CD4-positive, alpha-beta T cell treated with Interleukin-21 for 1 hour (primary cell): Measurements from ENCODE around the gene MYO9A.

ENCODE experiments used
- DNase-seq: peaks from one replicate; pipeline ENCODE4 v3.0.0-alpha.2; 2020

Gene MYO9A, protein sequence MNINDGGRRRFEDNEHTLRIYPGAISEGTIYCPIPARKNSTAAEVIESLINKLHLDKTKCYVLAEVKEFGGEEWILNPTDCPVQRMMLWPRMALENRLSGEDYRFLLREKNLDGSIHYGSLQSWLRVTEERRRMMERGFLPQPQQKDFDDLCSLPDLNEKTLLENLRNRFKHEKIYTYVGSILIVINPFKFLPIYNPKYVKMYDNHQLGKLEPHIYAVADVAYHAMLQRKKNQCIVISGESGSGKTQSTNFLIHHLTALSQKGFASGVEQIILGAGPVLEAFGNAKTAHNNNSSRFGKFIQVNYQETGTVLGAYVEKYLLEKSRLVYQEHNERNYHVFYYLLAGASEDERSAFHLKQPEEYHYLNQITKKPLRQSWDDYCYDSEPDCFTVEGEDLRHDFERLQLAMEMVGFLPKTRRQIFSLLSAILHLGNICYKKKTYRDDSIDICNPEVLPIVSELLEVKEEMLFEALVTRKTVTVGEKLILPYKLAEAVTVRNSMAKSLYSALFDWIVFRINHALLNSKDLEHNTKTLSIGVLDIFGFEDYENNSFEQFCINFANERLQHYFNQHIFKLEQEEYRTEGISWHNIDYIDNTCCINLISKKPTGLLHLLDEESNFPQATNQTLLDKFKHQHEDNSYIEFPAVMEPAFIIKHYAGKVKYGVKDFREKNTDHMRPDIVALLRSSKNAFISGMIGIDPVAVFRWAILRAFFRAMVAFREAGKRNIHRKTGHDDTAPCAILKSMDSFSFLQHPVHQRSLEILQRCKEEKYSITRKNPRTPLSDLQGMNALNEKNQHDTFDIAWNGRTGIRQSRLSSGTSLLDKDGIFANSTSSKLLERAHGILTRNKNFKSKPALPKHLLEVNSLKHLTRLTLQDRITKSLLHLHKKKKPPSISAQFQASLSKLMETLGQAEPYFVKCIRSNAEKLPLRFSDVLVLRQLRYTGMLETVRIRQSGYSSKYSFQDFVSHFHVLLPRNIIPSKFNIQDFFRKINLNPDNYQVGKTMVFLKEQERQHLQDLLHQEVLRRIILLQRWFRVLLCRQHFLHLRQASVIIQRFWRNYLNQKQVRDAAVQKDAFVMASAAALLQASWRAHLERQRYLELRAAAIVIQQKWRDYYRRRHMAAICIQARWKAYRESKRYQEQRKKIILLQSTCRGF (N-terminal part only)

DNA sequence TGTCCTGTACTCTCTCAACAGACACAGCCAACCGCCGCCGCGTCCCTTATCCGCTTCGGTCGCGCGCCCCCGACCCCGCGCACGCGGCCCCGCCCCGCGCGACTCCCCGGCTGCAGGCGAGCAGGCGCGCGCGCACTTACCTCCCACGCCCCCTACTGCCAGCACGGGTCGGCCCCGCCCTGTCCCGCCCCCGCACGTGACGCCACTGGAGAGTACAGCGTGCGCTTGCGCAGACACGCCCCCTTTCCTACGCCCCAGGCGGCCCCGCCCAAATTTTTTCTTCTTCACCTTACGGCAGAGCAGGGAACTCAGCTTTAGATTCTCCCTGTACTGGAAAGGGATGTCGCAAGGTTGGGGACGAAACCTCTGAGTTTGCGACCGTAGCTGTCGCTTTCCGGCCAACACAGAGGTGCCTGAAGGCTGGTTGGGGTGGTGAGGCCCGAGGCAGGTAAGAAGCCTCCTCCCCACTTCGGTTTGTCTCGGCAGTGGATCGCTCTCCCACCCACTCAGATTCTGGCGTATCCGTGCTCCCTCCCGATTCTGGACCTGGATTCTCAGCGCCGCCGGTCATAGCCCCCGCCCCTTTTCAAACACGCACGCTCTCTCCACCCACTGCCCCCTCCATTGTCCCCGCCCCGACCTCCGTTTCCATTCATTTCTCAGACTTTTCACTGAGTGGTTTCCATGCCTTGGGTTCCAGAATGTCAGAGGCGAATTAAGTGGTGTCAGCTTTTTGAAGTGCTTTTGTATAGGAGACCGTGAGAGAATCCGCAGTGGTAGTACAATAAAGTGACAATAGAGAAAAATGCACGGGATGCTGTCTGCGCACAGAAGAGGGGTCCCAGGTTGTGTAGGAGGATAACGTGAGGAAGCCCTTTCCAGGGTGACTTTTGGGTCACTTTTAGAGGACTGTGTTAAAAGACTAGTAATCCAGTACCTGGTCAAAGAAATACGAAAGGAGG lies at the start of gene MYO9A, which contains the start of gene SENP8:
Gene MYO9A (minus strand): TSS at position 134 of the 962 bp plus-strand sequence. CDS start 71,587 bp downstream, outside the sequence.
Gene SENP8 (plus strand): TSS at position 387 of the 962 bp plus-strand sequence. CDS start 21,221 bp downstream, outside the sequence.
- peak; percentile 98 for DNase-seq

DNA sequence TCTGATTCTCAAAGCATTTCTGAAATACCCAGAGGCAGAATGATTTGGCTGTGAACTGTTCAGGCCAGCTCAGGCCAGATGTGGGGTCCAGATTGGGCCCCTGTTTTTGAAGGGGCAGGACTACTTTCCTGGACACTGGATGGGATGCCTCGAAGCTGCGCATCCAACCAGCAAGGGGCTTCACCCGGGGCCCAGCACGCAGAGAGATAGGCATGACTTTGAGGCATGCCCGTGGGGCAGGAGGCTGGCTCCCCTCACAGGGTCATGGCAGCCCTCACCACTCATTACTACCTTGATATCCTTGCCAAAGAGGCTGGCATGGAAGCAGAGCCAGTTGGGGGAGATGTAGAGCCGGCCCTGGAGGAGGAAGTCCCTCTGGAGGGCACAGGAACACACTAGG lies 49.5 kb upstream of the MYO9A start:
- no peak for DNase-seq

DNA sequence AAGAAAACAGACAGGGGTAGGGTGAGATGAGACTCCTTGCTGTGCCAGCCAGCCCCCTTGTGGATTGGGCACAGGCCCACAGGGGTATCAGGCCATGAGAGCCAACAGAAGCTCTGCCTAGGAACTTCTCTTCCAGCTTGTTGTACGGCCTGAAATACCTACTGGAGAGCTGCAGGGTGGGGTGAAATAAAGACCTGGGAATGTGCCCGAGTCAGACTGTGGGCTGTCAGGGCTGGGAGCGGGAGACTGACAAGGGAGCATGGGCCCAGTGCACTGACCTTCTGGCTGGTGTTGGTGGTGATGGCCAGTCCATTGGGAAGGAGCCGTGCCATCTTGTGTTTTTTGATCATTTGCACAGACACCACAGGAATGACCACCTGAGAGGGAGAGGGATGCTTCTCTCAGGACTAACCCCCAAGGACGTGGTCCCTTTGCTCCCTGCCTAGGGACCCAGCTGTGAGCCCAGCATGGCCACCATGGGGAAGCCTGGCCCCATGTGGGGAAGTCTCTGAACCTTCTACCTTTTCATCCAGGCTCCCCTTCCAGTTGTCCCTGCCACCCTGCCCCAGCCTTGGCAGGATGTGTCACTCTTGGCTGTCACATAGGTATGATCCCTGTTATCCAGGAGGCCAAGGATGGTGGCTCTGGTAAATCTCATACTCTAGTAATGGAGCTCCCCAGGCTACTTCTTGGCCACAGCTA lies 48.9 kb upstream of the MYO9A start:
- no peak for DNase-seq

DNA sequence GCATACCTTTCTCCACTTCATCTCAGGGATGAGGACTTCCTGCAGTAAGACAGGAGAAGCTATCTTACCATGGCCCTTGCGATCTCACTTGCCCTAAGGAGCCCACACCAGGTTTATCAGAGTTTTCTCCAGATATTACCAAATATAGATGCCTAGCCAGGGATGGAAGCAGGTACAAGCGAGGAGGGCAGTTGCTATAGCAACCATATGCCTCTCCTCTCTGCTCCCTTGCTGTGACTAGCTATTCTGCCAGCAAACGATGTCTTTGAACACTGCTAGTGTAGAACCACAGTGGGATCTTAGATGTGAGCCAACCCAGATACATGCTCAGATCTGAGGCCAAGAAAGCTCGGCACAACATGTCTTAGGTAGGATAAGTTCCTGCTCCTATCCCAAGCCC lies 45.8 kb upstream of the MYO9A start:
- DNase-seq: no peak

DNA sequence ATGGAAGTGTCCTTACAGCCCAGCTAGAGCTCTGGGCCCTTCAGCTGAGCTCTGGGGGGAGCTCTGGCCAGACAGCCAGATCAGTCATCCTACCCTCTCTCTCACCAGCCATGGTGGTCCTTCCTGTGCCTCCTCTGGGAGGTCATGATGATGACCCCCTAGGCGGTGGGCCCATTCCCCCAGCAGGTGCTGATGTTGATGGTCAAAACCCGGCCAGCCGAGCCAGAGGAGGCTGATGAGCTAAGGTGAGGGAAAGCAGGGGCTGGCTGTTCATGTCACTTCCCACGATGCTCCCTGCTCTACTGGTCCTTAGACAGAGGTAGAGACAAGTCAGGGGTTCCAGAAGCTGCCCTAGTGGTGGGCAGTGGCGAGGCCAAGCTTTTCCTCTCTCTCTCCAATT lies 44.6 kb upstream of the MYO9A start:
- DNase-seq: no peak

DNA sequence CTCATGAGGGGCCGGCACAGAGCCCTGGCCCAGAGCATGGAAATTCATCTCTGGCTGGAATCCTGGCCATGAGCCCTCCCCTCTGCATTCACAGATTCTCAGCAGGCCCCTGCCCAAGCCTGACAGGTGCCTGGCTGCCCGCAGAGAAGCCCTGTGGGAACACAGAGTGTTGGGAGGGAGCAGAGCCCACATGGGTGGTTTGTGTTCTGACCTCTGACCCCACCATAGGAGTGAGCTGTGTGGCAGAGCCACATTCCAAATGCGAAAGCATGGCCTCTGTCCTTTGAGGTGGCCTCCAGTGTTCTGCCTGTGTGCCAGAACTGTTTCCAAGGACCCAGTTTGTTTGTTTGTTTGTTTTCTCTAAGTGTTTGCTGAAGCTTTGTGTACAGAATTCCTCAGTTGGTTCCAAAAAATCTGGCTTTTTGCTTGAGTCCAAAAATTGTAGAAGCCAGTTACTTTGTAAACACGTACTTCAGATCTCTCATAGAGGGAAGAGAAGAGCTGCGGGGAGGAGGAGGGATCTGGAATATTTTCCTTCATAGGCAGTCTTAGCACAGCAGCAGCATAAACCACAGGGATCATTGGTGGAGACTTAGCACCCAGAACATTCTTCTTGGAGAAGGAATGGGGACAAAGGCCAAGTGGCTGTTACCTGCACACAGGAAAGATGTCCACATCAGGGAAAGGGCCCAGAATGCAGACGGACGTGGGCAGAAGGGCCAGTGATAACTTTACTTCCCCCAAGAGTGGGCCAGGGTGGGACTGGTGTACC lies 43.6 kb upstream of the MYO9A start:
- DNase-seq: no peak

DNA sequence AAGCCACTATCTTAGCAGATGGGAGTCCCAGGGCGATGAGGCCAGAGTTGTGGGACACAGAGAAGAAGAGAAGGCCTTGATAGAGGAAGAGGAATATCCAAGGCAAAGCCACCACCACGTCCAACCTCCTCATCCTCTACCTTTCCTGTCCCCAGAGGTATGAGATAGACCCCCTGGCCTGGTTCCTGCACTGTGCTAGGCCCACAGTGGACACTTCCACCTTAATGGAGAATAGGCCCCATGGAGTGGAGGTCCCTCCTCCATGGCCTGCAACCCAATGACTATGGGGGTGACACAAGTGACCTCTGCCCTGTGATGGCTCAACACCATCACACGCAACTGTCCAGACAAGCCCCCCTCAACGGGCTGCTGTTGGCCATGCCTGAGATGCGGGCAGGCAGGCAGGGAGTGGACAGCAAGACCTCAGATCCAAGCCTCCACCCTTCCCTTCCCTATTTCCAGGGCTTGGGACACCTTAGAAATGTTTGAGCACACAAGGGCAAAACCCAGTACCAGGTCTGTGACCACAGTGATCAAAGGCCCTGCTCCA lies 42.8 kb upstream of the MYO9A start:
- no peak for DNase-seq

DNA sequence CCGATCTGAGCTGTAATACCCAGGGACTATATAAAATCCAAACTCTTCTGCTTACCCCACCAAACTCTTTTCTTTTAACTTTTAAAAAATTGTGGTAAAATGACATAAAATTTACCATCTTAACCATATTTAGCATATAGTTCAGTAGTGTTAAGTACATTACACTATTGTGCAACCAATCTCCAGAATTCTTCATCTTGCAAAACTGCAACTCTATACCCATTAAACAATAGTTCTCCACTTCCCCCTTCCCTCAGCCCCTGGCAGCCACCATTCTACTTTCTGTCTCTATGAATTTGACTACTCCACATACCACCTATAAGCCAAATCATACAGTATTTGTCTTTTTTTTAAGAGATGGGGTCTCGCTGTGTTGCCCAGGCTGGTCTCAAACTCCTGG lies 39.0 kb upstream of the MYO9A start:
- DNase-seq: no peak

DNA sequence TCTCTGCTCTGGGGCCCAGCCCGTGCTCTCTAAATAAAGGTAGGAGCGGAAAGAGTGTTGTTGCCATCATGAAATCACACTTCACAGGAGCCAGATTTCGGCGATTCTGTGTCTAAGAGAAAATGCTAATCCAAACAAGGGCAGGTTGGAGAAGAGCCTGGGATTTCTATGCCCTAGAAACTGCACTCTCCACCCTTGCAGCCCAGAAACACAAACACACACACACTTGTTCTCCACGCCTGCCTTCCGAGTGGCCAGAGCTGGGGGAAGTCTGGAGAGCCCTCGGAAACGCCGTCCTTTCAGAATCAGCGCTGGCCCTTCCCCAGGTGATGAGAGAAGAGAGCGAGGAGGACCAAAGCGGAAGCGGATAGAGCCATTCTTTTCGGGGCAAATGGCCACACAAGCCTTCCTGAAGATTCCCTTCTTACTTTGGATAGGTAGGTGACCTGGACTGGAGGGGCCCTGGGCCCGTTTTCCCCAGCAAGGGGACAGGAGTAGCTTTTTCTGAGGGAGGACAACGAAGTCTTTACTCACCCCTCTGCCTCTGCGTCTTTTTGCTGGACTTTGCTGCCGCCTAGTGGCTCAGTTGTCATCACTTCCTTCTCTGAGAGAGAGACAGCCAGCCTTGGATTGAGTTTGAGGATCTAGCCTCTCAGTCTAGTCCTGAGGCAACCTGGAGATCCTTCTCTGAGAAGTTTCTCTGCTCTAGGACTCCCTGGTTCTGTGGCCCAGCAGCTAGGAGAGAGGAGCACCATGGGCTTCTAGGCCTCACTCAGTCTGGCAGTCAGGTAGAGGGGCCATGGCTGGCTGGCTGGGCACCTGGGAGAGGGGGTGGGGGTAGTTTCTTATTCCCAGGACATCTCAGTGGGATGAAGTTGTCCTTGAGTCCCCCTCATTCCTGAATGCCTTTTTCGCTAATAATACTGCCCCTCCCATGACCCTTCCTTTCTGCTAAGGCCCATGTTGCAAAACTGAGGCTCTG lies 38.0 kb upstream of the MYO9A start:
- DNase-seq: peak; percentile 79

DNA sequence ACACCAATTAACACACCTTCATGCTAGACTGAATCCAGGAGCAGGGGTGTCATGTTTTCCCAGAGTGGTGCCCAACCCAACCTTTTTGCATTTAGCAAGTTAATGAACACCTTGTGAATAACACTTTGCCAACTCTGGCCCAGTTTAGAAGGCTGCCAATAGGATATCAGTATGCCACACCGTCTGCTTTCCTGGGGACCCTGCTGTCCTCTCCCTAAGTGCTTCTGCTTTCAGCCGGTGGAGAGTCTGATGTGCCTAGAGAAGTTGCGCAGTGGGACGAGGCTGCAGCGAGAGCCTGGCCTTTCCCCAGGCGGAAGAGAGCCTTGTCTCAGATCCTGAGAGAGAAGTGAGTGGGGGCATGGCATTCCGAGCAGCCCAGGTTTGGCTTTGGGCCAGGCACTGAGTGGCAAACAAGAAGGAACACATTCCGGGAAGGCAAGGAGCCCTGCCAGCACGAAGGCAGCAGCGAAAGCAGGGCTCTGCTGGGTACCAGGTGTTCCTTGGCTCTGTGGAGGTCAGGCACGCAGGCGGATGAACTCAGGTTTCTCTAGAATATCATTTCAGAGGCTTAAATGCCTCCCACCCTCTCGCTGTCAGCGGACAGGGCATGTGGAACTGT lies 37.2 kb upstream of the MYO9A start:
- DNase-seq: no peak

DNA sequence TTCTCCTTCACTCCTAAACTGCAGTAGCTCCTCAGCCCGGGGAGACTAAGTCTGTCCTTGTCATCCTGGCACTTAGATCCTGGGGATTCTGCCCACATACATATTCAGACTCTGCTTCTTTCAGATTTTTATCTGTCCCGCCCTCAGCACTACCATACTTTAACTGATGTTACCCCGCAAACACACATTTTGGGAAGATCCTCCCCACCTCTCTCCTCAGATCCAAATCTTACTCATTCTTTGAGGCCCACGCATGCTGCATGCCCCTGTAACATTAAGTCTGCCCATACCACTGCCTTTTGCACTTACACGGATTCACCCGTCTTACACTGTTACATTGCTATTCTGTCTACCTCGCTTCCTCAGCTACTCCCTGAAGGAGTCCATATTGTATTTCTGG lies 36.4 kb upstream of the MYO9A start:
- no peak for DNase-seq

DNA sequence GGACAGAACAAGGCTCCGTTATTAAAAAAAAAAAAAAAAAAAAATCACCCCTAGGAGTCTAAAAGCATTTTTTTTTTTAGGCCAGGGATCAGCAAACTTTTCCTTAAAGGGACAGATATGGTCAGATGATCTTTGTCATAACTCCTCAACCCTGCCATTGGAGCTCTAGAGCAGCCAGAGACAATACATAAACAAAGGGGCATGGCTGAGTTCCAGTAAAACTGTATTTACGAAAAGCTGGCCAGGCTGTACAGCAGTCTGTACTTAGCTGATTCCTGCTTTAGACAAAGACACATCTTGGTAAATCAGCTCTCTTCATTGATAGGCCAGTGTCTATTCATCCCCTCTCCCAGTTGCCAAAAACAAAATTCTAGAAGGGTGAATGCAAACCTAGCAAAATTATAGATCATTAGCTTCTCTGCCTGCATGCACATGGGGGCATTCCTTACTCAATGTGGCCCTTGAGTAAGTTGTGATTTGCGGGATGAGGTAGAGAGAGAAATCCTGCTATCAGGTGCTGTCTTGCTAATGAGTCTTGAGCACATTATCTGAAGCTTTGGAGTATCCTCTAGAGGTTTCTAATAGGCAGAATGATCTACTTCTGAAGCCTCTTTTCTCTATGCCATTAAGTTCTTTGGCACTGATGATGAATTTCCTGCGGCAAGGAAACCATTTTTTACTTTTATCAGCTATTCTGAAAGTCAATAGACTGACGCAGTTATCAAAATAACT lies 35.5 kb upstream of the MYO9A start:
- no peak for DNase-seq

DNA sequence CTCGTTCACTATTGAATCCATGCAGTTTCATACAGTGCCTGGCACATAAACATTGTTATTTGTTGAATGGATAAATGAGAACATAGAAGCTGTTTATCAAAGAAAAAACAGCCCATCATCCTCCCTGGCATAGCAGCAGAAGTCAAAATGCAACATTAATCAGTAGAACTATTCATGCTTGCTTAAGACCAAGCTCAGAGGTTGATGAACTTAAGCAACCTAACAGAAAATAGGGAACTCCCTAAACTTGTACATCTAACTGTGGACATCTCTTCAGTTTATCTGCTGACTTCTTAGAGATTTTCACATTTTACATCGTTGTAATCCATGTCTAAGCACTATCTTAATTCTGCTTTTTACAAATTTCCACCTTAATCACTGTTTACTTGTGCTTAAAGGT lies 29.5 kb upstream of the MYO9A start:
- DNase-seq: no peak

DNA sequence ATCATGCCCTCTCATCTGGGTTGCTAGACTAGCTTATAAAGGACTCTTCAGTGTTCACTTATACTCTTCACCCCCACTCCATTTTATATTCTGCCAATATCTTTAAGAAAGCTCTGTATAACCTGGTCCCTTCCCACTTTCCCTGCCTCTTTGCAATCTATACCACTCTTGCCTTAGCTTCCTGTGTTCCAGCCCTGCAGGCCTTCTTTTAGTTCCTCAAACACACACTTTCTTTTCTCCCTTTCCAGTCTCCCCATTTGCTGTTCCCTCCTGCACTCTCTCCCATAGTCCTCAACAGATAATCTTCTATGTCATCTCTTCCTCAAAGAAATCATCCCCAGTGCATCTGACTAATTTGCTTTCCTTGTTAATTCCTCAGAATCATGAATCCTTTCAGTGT lies 29.0 kb upstream of the MYO9A start:
- no peak for DNase-seq

DNA sequence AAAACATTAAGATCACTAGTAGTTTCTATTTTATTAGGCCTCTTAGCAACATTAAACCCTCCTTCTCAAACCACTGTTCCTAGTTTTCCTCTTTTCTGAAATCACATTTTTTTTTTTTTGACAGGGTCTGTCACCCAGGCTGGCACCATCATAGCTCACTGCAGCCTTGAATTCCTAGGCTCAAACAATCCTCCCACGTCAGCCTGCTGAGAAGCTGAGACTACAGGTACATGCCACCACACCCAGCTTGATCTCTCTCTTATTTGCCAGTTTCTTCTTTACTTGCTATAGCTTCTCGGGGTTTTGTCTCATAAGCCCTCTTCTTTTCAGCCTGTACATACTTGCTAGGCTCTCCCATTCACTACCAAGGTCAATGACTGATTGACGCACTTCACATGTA lies 28.3 kb upstream of the MYO9A start:
- DNase-seq: no peak

DNA sequence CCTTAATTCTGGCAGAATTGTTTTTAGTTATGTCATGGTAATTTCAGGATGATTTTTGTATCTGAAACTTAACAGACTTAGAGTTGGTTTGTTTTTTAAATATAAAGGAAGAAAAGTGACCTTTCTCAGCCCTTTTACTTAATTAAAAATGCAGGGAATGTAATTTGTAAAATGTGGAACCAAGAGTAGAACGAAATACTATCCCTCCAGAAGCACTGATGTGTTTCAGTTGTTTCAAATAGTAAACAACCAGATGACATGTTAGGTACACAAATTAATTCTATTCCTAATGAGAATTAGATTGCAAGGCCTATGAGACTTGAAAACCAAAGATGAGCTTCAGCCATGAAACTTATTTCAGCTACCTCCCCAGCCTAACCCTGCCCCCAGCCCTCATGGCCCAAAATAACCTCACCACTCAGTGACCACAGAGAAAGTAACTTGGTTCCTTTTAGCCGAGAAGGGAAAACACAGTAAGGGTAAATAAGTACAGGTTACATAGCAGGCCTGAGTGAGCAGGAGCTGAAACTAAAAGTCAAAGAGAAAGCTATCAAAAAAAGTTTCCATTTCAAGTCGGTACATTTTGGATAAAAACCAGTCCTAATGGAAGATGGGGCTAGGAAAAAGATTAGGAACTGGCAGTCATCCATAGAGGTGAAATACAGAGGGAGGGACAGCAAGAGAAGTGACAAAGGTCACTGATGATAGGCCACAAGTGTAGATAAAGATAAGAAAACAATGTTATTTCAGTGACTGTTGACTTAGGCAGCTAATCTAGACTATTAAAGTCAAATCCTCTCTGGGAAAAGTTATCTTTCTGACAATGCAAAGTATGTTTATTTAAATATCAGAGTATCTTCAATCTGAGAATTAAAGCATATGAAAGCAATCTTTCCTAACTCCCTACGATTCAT lies 23.5 kb upstream of the MYO9A start:
- DNase-seq: no peak

DNA sequence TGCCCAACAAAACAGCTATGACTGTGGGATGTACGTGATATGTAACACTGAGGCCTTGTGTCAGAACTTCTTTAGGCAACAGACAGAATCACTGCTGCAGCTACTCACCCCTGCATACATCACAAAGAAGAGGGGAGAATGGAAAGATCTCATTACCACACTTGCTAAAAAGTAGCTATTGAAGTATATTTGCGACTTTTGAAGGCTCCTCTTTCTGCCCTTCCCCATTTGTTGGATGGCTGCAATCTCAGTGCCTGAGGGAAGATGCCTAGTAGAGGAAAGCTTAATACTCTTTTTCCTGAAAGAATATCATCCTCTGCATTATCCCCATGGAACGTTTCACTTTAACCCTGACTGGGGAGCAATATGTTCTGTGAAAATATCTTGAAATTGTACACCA lies 22.1 kb upstream of the MYO9A start:
- DNase-seq: no peak
